SK-N-SH (cell line): ENCODE results near the gene TRIM65. TPM values are rescaled to one million over a fixed set of nuclear protein-coding genes. Genes with fewer than 3 reads are reported as not detected.
A peak's percentile ranks its signal among the peaks of the same experiment; 100 is the strongest.

ENCODE experiments used
- CTCF ChIA-PET: fragments of 300-600, 350-600 bp; formaldehyde crosslinking; extraction: SDS; loops from one replicate; lab custom pipeline; 2021; lab: Yijun Ruan, JAX
- POLR2A ChIA-PET: fragments of 350-600 bp; sonication (Branson Sonifier 250); formaldehyde crosslinking; extraction: SDS; loops from one replicate; lab custom pipeline; 2020; ENCODE audit warnings: antibody characterized with exemption, inconsistent platforms; lab: Yijun Ruan, JAX
- DNase-seq: peaks from one replicate; pipeline ENCODE4 v3.0.0; 2012
- H2AFZ ChIP-seq: fragments of 200-600 bp; sonication (generic); 2 replicates; pipeline ENCODE4 v1.8.1; 2016; ENCODE audit warnings: antibody characterized with exemption, mild to moderate bottlenecking, low read depth
- H3F3A ChIP-seq: fragments of 200-600 bp; sonication (generic); replicated peaks from 2 replicates; pipeline ENCODE3; 2016; ENCODE audit warnings: antibody characterized with exemption, mild to moderate bottlenecking; ENCODE audit not compliant: insufficient read depth
- H3K27ac ChIP-seq, 2 experiments: fragments of 200-500 bp in 1 of 2; fragments of 200-600 bp in 1 of 2; sonication (Bioruptor generic) in 1 of 2; sonication (generic), shearing (Covaris generic) in 1 of 2; 2 replicates each; pipeline versions ENCODE4 v1.5.1 to v1.6.1; 2014 to 2016; ENCODE audit warnings: low read depth in 2 of 2, inconsistent platforms in 1 of 2, low read length in 1 of 2, mild to moderate bottlenecking in 1 of 2, mixed read lengths in 1 of 2
- H3K27me3 ChIP-seq: fragments of 200-600 bp; sonication (generic), shearing (Covaris generic); 2 replicates; pipeline ENCODE4 v1.6.1; 2016; ENCODE audit warnings: mixed run types; ENCODE audit not compliant: insufficient read depth
- H3K36me3 ChIP-seq, 2 experiments: fragments of 200-500 bp in 1 of 2; fragments of 200-600 bp in 1 of 2; sonication (Bioruptor generic) in 1 of 2; sonication (generic) in 1 of 2; replicated peaks in 1 of 2; 2 replicates each; pipeline versions ENCODE3 to v1.5.1; 2014 to 2016; ENCODE audit warnings: low read length in 1 of 2, mild to moderate bottlenecking in 1 of 2; ENCODE audit not compliant: insufficient read depth in 2 of 2, control insufficient read depth in 1 of 2
- H3K4me1 ChIP-seq, 2 experiments: fragments of 200-500 bp in 1 of 2; fragments of 200-600 bp in 1 of 2; sonication (Bioruptor generic) in 1 of 2; sonication (generic), shearing (Covaris generic) in 1 of 2; 2 replicates each; pipeline versions ENCODE4 v1.5.1 to v1.6.1; 2014 to 2016; ENCODE audit warnings: low read depth in 1 of 2, low read length in 1 of 2, mixed run types in 1 of 2; ENCODE audit not compliant: insufficient read depth in 2 of 2, control insufficient read depth in 1 of 2
- H3K4me2 ChIP-seq: fragments of 200-600 bp; sonication (generic), shearing (Covaris generic); 2 replicates; pipeline ENCODE4 v1.6.1; 2017; ENCODE audit warnings: mixed run types
- H3K4me3 ChIP-seq, 2 experiments: fragments of 200-500 bp in 1 of 2; fragments of 200-600 bp in 1 of 2; sonication (Bioruptor generic) in 1 of 2; sonication (generic), shearing (Covaris generic) in 1 of 2; 2 replicates each; pipeline versions ENCODE4 v1.5.1 to v1.8.1; 2014 to 2016; ENCODE audit warnings: low read depth in 2 of 2, inconsistent platforms in 1 of 2, low read length in 1 of 2, mild to moderate bottlenecking in 1 of 2, mixed read lengths in 1 of 2, moderate library complexity in 1 of 2
- H3K79me2 ChIP-seq: fragments of 200-600 bp; sonication (generic); 2 replicates; pipeline ENCODE4 v1.8.1; 2017; ENCODE audit warnings: mild to moderate bottlenecking; ENCODE audit not compliant: insufficient read depth
- H3K9ac ChIP-seq: fragments of 200-600 bp; sonication (generic); 2 replicates; pipeline ENCODE4 v1.6.1; 2017; ENCODE audit warnings: mixed run types
- H3K9me2 ChIP-seq: fragments of 200-600 bp; sonication (generic); 2 replicates; pipeline ENCODE4 v1.6.1; 2017; ENCODE audit warnings: mixed run types
- H3K9me3 ChIP-seq: fragments of 200-600 bp; sonication (generic); 2 replicates; pipeline ENCODE4 v1.6.1; 2017; ENCODE audit warnings: mixed run types, mild to moderate bottlenecking, moderate library complexity
- H4K20me1 ChIP-seq: fragments of 200-600 bp; sonication (generic); 2 replicates; pipeline ENCODE4 v1.6.1; 2017; ENCODE audit warnings: mild to moderate bottlenecking, mixed run types; ENCODE audit not compliant: insufficient read depth
- CHD2 ChIP-seq: fragments of 150-350 bp; IDR thresholded peaks from 2 replicates; pipeline ENCODE4 v1.6.1; 2018; ENCODE audit warnings: low read length; ENCODE audit not compliant: partially characterized antibody
- ELF1 ChIP-seq: IDR thresholded peaks from 2 replicates; pipeline ENCODE4 v1.4.0; 2012
- EZH2phosphoT487 ChIP-seq: fragments of 200-600 bp; sonication (generic); IDR thresholded peaks from 2 replicates; pipeline ENCODE4 v1.6.1; 2017; ENCODE audit warnings: low read depth, mixed run types, mild to moderate bottlenecking, antibody characterized with exemption, moderate library complexity, borderline replicate concordance
- FOXJ3 ChIP-seq: sonication (generic); formaldehyde crosslinking; IDR thresholded peaks from 2 replicates; pipeline ENCODE4 v1.5.1; 2020; ENCODE audit warnings: mild to moderate bottlenecking, missing genetic modification reagents
- FOXM1 ChIP-seq: IDR thresholded peaks from 2 replicates; pipeline ENCODE4 v1.4.0; 2012; ENCODE audit warnings: low read depth, mild to moderate bottlenecking
- GATA2 ChIP-seq: sonication (generic); formaldehyde crosslinking; IDR thresholded peaks from 2 replicates; pipeline ENCODE4 v1.5.0; 2020; ENCODE audit warnings: mild to moderate bottlenecking, missing genetic modification reagents
- JUND ChIP-seq: IDR thresholded peaks from 2 replicates; pipeline ENCODE4 v1.4.0; 2012
- MEF2A ChIP-seq: IDR thresholded peaks from 2 replicates; pipeline ENCODE4 v1.4.0; 2012; ENCODE audit warnings: low read depth, borderline replicate concordance
- MXI1 ChIP-seq: IDR thresholded peaks from 2 replicates; pipeline ENCODE4 v1.6.1; 2012; ENCODE audit warnings: mild to moderate bottlenecking, low read depth, low read length, improper control_type of control experiment
- NFIC ChIP-seq: IDR thresholded peaks from 2 replicates; pipeline ENCODE4 v1.4.0; 2012; ENCODE audit warnings: borderline replicate concordance
- RAD21 ChIP-seq: IDR thresholded peaks from 2 replicates; pipeline ENCODE4 v1.6.1; 2012; ENCODE audit warnings: mild to moderate bottlenecking, low read length
- RCOR1 ChIP-seq: fragments of 150-350 bp; IDR thresholded peaks from 2 replicates; pipeline ENCODE4 v1.6.1; 2017; ENCODE audit warnings: antibody characterized with exemption, low read length
- RFX5 ChIP-seq: IDR thresholded peaks from 2 replicates; pipeline ENCODE4 v1.6.1; 2012; ENCODE audit warnings: mild to moderate bottlenecking, improper control_type of control experiment, low read length
- RXRA ChIP-seq: IDR thresholded peaks from 2 replicates; pipeline ENCODE4 v1.4.0; 2012; ENCODE audit warnings: low read depth, mild to moderate bottlenecking, borderline replicate concordance
- TEAD4 ChIP-seq: IDR thresholded peaks from 2 replicates; pipeline ENCODE4 v1.4.0; 2012; ENCODE audit warnings: mild to moderate bottlenecking, borderline replicate concordance; ENCODE audit not compliant: insufficient read depth
- YY1 ChIP-seq: IDR thresholded peaks from 2 replicates; pipeline ENCODE4 v1.4.0; 2012; ENCODE audit warnings: low read depth, mild to moderate bottlenecking
- whole genome bisulfite sequencing: methylation state at CpG from one replicate; pipeline ENCODE4 v1.1.6; 2017; ENCODE audit warnings: low lambda C conversion rate; 5-methylcytosine and 5-hydroxymethylcytosine counted together
- polyA plus RNA-seq, 3 experiments: library from polyadenylated mRNA; depleted of rRNA; stranded (reverse); fragments of >200 nt; gene quantifications; 2 replicates each; pipeline ENCODE4 v1.2.3, GENCODE V29; 2012
- TF ChIP-seq, protein P1 (sequence below): IDR thresholded peaks from 2 replicates; pipeline ENCODE4; 2012
- TF ChIP-seq, protein P2 (sequence below): IDR thresholded peaks from 2 replicates; pipeline ENCODE4 v1.4.0; 2012; ENCODE audit warnings: low read depth, borderline replicate concordance
- TF ChIP-seq, protein P3 (sequence below): fragments of 150-350 bp; IDR thresholded peaks from 2 replicates; pipeline ENCODE4 v1.6.1; 2017; ENCODE audit warnings: antibody characterized with exemption, low read length, low read depth, borderline replicate concordance
- TF ChIP-seq, protein P4 (sequence below): fragments of 200-600 bp; sonication (generic); IDR thresholded peaks from 2 replicates; pipeline ENCODE4 v1.6.1; 2017; ENCODE audit warnings: antibody characterized with exemption, mild to moderate bottlenecking, moderate library complexity

TRIM65 gene
- polyA plus RNA-seq, 1 of the 3 experiments (the other 2 are of a cell fraction): 13.1 TPM

DNA sequence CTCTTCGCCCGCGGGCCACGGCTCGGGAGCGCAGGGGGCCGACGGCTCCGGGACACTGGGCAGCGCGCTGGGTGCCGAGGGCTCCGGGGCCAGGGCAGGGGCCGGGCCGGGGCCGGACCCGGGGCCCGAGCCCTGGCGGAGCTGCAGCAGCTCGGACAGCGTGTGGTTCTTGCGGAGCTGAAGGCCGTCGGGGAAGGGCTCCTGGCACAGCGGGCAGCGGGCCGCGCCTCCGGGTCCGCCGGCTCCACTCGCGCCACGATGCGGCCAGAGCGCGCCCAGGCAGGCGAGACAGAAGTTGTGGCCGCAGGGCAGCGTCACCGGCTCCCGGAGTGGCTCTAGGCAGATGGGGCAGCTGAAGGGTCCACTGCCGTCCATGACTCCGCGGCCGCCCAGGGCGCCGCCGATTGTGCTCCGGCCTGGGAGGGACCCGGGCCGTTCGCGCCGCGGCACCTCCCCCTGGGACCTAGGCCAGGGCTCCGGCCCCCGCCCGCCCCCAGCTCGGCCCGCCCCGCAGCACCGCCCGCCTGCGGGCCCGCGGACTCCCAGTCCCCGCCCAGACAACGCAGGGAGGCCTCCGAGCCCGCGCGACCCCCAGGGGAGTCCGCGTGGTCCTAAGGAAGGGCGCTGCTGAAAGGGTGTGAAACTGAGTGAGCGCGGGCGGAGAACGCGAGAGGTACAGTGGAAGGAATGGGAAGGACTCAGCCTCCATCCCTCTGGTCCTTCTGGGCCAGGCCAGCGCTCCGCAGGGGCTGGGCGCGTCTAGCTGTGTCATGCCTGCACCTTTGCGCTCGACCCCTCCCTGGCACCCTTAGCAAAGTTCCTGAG lies 18.4 kb downstream of the TRIM65 start, which contains the start of gene TRIM47:
TRIM47 (minus strand) TSS at position 408 of the 825 bp plus-strand sequence; CDS start at position 375, 33 bp downstream.
- ChIA-PET POLR2A (interaction anchor here (0.6 to 2.2 kb wide), 7 partner anchors 10 to 135 kb away, joined by 3 to 9 read pairs (median 4); partner anchors contain the start of gene WBP2), CTCF (interaction anchor here (0.7 to 15.4 kb wide), 18 partner anchors 11 to 130 kb away, joined by 3 to 214 read pairs (median 6); partner anchors contain the start of genes ACOX1, MRPL38, TEN1 and TRIM65)
- Histone ChIP-seq H2AFZ (peak within 1 kb of the TSS; percentile 74), H3K27me3 (no peaks in the 10 kb centered on the region), H3K4me1 (peaks cover 22 to 28% of the 10 kb centered on the region in 2 experiments; a peak in 3 of 4 replicates), H4K20me1 (no peaks in the 10 kb centered on the region; the same call in 1 of the 2 replicates), H3K27ac (peak within 1 kb of the TSS in 1 of 2 experiments; percentile 87; a peak in 1 of 4 replicates), H3K9ac (no peak within 1 kb of the TSS; the same call in 1 of the 2 replicates), H3K79me2 (no peaks in the 10 kb centered on the region), H3K9me2 (no peaks in the 10 kb centered on the region), H3K4me3 (peak within 1 kb of the TSS; percentile 34 to 49), H3K36me3 (no peaks in the 10 kb centered on the region), H3F3A (peaks cover 33% of the 10 kb centered on the region), H3K9me3 (no peaks in the 10 kb centered on the region), H3K4me2 (peak within 1 kb of the TSS; percentile 76)
- WGBS: 15% methylated on average over 41 of the region's 87 CpGs
- TF ChIP-seq RXRA (no peak), EZH2phosphoT487 (no peak), RFX5 (no peak), ELF1 (no peak), JUND (no peak), MEF2A (no peak), MXI1 (no peak; the same call in 1 of the 2 replicates), TEAD4 (no peak), NFIC (no peak), GATA2 (CRISPR knock-in tag) (no peak), YY1 (no peak), RCOR1 (no peak), RAD21 (no peak), CHD2 (no peak), FOXJ3 (CRISPR knock-in tag) (no peak), FOXM1 (no peak)
- TF ChIP-seq, protein P1, sequence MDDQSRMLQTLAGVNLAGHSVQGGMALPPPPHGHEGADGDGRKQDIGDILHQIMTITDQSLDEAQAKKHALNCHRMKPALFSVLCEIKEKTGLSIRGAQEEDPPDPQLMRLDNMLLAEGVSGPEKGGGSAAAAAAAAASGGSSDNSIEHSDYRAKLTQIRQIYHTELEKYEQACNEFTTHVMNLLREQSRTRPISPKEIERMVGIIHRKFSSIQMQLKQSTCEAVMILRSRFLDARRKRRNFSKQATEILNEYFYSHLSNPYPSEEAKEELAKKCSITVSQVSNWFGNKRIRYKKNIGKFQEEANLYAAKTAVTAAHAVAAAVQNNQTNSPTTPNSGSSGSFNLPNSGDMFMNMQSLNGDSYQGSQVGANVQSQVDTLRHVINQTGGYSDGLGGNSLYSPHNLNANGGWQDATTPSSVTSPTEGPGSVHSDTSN: no peak
- TF ChIP-seq, protein P2, sequence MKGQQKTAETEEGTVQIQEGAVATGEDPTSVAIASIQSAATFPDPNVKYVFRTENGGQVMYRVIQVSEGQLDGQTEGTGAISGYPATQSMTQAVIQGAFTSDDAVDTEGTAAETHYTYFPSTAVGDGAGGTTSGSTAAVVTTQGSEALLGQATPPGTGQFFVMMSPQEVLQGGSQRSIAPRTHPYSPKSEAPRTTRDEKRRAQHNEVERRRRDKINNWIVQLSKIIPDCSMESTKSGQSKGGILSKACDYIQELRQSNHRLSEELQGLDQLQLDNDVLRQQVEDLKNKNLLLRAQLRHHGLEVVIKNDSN: no peak
- TF ChIP-seq, protein P3, sequence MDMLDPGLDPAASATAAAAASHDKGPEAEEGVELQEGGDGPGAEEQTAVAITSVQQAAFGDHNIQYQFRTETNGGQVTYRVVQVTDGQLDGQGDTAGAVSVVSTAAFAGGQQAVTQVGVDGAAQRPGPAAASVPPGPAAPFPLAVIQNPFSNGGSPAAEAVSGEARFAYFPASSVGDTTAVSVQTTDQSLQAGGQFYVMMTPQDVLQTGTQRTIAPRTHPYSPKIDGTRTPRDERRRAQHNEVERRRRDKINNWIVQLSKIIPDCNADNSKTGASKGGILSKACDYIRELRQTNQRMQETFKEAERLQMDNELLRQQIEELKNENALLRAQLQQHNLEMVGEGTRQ: no peak
- TF ChIP-seq, protein P4, sequence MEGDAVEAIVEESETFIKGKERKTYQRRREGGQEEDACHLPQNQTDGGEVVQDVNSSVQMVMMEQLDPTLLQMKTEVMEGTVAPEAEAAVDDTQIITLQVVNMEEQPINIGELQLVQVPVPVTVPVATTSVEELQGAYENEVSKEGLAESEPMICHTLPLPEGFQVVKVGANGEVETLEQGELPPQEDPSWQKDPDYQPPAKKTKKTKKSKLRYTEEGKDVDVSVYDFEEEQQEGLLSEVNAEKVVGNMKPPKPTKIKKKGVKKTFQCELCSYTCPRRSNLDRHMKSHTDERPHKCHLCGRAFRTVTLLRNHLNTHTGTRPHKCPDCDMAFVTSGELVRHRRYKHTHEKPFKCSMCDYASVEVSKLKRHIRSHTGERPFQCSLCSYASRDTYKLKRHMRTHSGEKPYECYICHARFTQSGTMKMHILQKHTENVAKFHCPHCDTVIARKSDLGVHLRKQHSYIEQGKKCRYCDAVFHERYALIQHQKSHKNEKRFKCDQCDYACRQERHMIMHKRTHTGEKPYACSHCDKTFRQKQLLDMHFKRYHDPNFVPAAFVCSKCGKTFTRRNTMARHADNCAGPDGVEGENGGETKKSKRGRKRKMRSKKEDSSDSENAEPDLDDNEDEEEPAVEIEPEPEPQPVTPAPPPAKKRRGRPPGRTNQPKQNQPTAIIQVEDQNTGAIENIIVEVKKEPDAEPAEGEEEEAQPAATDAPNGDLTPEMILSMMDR: no peak
- peak; percentile 81 for DNase-seq
